OCI-LY7 (cell line): ENCODE measurements around the gene GCSAM. TPM values are rescaled to one million over a fixed set of nuclear protein-coding genes. Genes with fewer than 3 reads are reported as not detected.

Source experiments
- BruUV-seq: library from RNA; stranded (reverse); fragments of 400-500 nt; replicated peaks from 2 replicates; lab custom pipeline; 2021; lab: Mats Ljungman, UMichigan
- CTCF ChIA-PET: fragments of 300-600 bp; sonication (Branson Sonifier 250); formaldehyde crosslinking; loops from one replicate; lab custom pipeline; 2022; ENCODE audit warnings: antibody characterized with exemption; ENCODE audit not compliant: unreplicated experiment; lab: Charles Lee
- POLR2A ChIA-PET: fragments of 300-600 bp; sonication (Branson Sonifier 250); formaldehyde crosslinking; loops from one replicate; lab custom pipeline; 2022; ENCODE audit warnings: antibody characterized with exemption; lab: Charles Lee
- DNase-seq: peaks from one replicate; pipeline ENCODE4 v3.0.0-alpha.2; 2015; ENCODE audit warnings: low spot score
- H2AFZ ChIP-seq: fragments of 200-600 bp; sonication (generic), shearing (Covaris generic); 2 replicates; pipeline ENCODE4 v1.6.1; 2014; ENCODE audit warnings: mild to moderate bottlenecking, antibody characterized with exemption, low read length, moderate library complexity
- H3K27ac ChIP-seq: fragments of 200-600 bp; sonication (generic); 2 replicates; pipeline ENCODE4 v1.5.1; 2014; ENCODE audit warnings: mixed run types, low read depth, mild to moderate bottlenecking, moderate library complexity, low read length, inconsistent platforms; ENCODE audit not compliant: poor library complexity, severe bottlenecking
- H3K36me3 ChIP-seq: fragments of 200-600 bp; sonication (generic); 2 replicates; pipeline ENCODE4 v1.6.1; 2014; ENCODE audit warnings: mild to moderate bottlenecking, antibody characterized with exemption, low read length, moderate library complexity, mixed read lengths; ENCODE audit not compliant: insufficient read depth
- H3K4me1 ChIP-seq: fragments of 200-600 bp; sonication (generic); 2 replicates; pipeline ENCODE4 v1.5.1; 2014; ENCODE audit warnings: mild to moderate bottlenecking, low read length; ENCODE audit not compliant: insufficient read depth, poor library complexity, severe bottlenecking
- H3K4me2 ChIP-seq: fragments of 200-600 bp; sonication (generic); 2 replicates; pipeline ENCODE4 v1.6.1; 2014; ENCODE audit warnings: mild to moderate bottlenecking, low read length
- H3K4me3 ChIP-seq: fragments of 200-600 bp; sonication (generic); 2 replicates; pipeline ENCODE4 v1.5.1; 2014; ENCODE audit warnings: mild to moderate bottlenecking, low read depth, low read length; ENCODE audit not compliant: poor library complexity, severe bottlenecking
- H3K79me2 ChIP-seq: fragments of 200-600 bp; sonication (generic); 2 replicates; pipeline ENCODE4 v1.6.1; 2016; ENCODE audit warnings: low read depth, mild to moderate bottlenecking, low read length, moderate library complexity, mixed read lengths; ENCODE audit not compliant: insufficient read depth
- H3K9me2 ChIP-seq: fragments of 200-600 bp; sonication (generic); 2 replicates; pipeline ENCODE4 v1.6.1; 2016; ENCODE audit warnings: mild to moderate bottlenecking, low read length, mixed read lengths; ENCODE audit not compliant: insufficient read depth
- H3K9me3 ChIP-seq: fragments of 200-600 bp; sonication (generic); 2 replicates; pipeline ENCODE4 v1.6.1; 2014; ENCODE audit warnings: mild to moderate bottlenecking, mixed run types, low read length, mixed read lengths
- H4K20me1 ChIP-seq: fragments of 200-600 bp; sonication (generic); 2 replicates; pipeline ENCODE4 v1.6.1; 2014; ENCODE audit warnings: mild to moderate bottlenecking, antibody characterized with exemption, low read length, moderate library complexity, mixed read lengths; ENCODE audit not compliant: insufficient read depth
- EZH2phosphoT487 ChIP-seq: fragments of 200-600 bp; sonication (generic); IDR thresholded peaks from 2 replicates; pipeline ENCODE4 v1.6.1; 2018; ENCODE audit warnings: low read depth, borderline replicate concordance, mild to moderate bottlenecking, mixed run types, antibody characterized with exemption, low read length, moderate library complexity, mixed read lengths
- intact Hi-C: fragments of 100-400 bp; cut with micrococcal nuclease; formaldehyde crosslinking; loops from one replicate; pipeline ENCODE4 v1.10.0; 2022; ENCODE audit not compliant: unreplicated experiment
- total RNA-seq, 2 experiments: library from RNA; depleted of rRNA in 1 of 2; stranded (reverse); fragments of >200 nt in 1 of 2; shearing (Covaris generic) in 1 of 2; gene quantifications; 2 replicates each; pipeline ENCODE4 v1.2.3, GENCODE V29; 2014 to 2022
- TF ChIP-seq, protein P1 (sequence below): fragments of 200-600 bp; sonication (generic); conservative IDR thresholded peaks from 2 replicates; pipeline ENCODE4 v1.5.1; 2014; ENCODE audit warnings: mild to moderate bottlenecking, antibody characterized with exemption, low read length, moderate library complexity, mixed read lengths

Gene GCSAM
- total RNA-seq, 2 experiments from 2014 or later, result 193 to 195 TPM

- Histone ChIP-seq H3K9me3 (no peaks in the 10 kb centered on the region), H3K4me3 (peak overlapping the region; percentile 86), H3K9me2 (no peaks in the 10 kb centered on the region), H3K27ac (peak overlapping the region; percentile 99), H3K79me2 (peaks cover 81% of the 10 kb centered on the region), H4K20me1 (no peaks in the 10 kb centered on the region), H3K36me3 (peaks cover 46% of the 10 kb centered on the region), H3K4me2 (peak overlapping the region; percentile 99), H2AFZ (no peak overlapping the region), H3K4me1 (peaks cover 80% of the 10 kb centered on the region)
- TF ChIP-seq EZH2phosphoT487, result no peak
- TF ChIP-seq, protein P1, sequence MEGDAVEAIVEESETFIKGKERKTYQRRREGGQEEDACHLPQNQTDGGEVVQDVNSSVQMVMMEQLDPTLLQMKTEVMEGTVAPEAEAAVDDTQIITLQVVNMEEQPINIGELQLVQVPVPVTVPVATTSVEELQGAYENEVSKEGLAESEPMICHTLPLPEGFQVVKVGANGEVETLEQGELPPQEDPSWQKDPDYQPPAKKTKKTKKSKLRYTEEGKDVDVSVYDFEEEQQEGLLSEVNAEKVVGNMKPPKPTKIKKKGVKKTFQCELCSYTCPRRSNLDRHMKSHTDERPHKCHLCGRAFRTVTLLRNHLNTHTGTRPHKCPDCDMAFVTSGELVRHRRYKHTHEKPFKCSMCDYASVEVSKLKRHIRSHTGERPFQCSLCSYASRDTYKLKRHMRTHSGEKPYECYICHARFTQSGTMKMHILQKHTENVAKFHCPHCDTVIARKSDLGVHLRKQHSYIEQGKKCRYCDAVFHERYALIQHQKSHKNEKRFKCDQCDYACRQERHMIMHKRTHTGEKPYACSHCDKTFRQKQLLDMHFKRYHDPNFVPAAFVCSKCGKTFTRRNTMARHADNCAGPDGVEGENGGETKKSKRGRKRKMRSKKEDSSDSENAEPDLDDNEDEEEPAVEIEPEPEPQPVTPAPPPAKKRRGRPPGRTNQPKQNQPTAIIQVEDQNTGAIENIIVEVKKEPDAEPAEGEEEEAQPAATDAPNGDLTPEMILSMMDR, result no peak
- DNase-seq, result peak; percentile 64
- TSS peak; percentile 77 for BruUV-seq
- ChIA-PET CTCF (interaction anchor here (0.9 kb wide), 2 partner anchors 17 to 21 kb away, joined by 3 read pairs; no protein-coding TSS in a partner anchor), POLR2A (interaction anchor here (0.9 to 16.9 kb wide), 12 partner anchors 8 to 887 kb away, joined by 3 to 566 read pairs (median 6); partner anchors contain the start of gene BTLA)
- intact Hi-C loops, result loop anchor here (1.0 to 2.0 kb wide), 2 partner anchors 18 to 366 kb away; partner anchors contain the start of gene BTLA
Observed at GRCh38 chr3:112132554-112132953, 494 bp downstream of the GCSAM start.

- Histone ChIP-seq H4K20me1 (no peaks in the 10 kb centered on the region), H3K4me2 (peak overlapping the region; percentile 99), H2AFZ (no peak overlapping the region), H3K79me2 (peaks cover 85% of the 10 kb centered on the region), H3K4me1 (peaks cover 80% of the 10 kb centered on the region), H3K36me3 (peaks cover 51% of the 10 kb centered on the region), H3K9me3 (no peaks in the 10 kb centered on the region), H3K9me2 (no peaks in the 10 kb centered on the region), H3K4me3 (peak overlapping the region; percentile 86), H3K27ac (peak overlapping the region; percentile 99)
- DNase-seq, result peak; percentile 60
- CTCF ChIA-PET, result interaction anchor here (0.9 kb wide), 1 partner anchor 17 kb away, joined by 3 read pairs; no protein-coding TSS in a partner anchor
- POLR2A ChIA-PET, result interaction anchor here (0.6 to 16.9 kb wide), 13 partner anchors 8 to 887 kb away, joined by 3 to 566 read pairs (median 6); partner anchors contain the start of gene BTLA
- TF ChIP-seq, protein P1, result no peak
- no peak for TF ChIP-seq EZH2phosphoT487
- intact Hi-C loops, result loop anchor here (1.0 to 2.0 kb wide), 2 partner anchors 18 to 367 kb away; partner anchors contain the start of gene BTLA
- BruUV-seq, result no TSS peak
Observed at GRCh38 chr3:112132088-112132487, 960 bp downstream of the GCSAM start.

DNA sequence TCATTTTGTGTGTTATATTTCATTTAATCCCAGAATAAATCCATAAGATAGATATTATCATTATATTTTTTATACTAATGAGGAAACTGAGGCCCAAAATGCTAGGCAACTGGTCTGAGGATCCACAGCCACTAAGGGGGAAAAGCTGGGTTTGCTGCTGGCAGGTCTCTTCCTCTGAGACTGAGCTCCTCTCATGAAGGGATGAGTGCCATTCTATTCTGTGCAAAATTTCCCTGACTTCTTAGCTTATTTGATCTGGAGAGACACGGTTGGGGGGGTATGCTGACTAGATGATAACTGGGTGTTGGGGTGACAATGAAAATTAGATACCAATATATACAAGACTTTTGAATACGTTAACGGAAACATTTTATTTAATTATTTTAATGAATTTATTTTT is 1.9 kb downstream of the GCSAM start:
- Histone ChIP-seq H2AFZ (no peak overlapping the region), H3K4me1 (peaks cover 80% of the 10 kb centered on the region), H3K9me2 (no peaks in the 10 kb centered on the region), H3K79me2 (peaks cover 95% of the 10 kb centered on the region), H4K20me1 (no peaks in the 10 kb centered on the region), H3K27ac (peak overlapping the region; percentile 99), H3K9me3 (no peaks in the 10 kb centered on the region), H3K4me2 (peak overlapping the region; percentile 99), H3K36me3 (peaks cover 61% of the 10 kb centered on the region), H3K4me3 (peak overlapping the region; percentile 86)
- DNase-seq, result peak; percentile 72
- BruUV-seq, result no TSS peak
- ChIA-PET POLR2A (interaction anchor here (0.7 to 16.9 kb wide), 9 partner anchors 7 to 431 kb away, joined by 3 to 566 read pairs (median 4); partner anchors contain the start of genes ATG3, BTLA and SLC35A5), CTCF (no interaction called here)
- TF ChIP-seq, protein P1, result no peak
- TF ChIP-seq EZH2phosphoT487, result no peak
- intact Hi-C loops, result no loop called here
